Epithelial cell of proximal tubule (primary cell): ENCODE results near the gene OSBPL10. TPM values are rescaled to one million over a fixed set of nuclear protein-coding genes. Genes with fewer than 3 reads are reported as not detected.

Experiments
- DNase-seq: peaks from one replicate; pipeline ENCODE4 v3.0.0-alpha.2; 2011; ENCODE audit warnings: low read depth
- H3K4me3 ChIP-seq: 2 replicates; pipeline ENCODE4 v1.5.1; 2011; ENCODE audit warnings: low read depth, mild to moderate bottlenecking, low read length
- total RNA-seq: library from RNA; depleted of rRNA; stranded (reverse); fragments of >200 nt; gene quantifications from 2 replicates; pipeline ENCODE4 v1.2.3, GENCODE V29; 2015
- TF ChIP-seq, protein P1 (sequence below): conservative IDR thresholded peaks from 2 replicates; pipeline ENCODE4 v1.5.1; 2012; ENCODE audit warnings: low read depth, mild to moderate bottlenecking, low read length

Gene OSBPL10
- total RNA-seq, 1 donor from 2014 or later, result 17.5 TPM

DNA sequence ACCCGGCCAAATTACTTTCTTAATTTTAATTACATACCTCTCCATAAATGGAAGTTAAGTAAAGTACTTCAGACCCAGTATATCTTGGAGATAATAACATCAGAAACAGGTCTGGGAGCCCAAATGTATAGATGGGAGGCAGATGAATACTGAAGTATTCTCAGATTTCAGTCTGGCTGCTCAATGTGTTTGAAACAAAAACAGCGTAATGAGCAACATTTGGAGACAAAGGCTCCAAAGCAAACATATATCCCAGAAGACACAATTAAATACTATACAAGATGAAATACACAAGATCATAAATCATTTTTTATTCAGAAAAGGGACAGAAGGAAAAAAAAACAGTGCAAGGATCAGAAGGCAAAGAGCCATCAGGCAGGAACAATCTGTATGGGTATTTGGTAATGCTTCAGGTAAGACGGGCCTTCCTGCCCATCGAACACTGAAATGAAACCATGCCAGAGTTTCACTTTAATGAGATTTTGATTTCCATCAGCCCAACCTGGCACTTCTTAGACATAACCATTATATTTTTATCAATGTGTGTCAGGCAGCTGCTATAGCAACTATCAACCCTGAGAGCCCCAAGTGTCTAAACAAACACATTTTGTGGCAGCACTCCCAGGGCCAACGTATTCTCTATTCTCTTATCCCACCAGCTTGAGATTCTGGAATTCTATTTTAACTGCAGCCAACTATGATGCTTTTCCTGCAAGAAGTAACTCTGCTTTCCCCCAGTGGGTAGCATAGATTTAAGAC lies 237.6 kb downstream of the OSBPL10 start:
- TF ChIP-seq, protein P1, sequence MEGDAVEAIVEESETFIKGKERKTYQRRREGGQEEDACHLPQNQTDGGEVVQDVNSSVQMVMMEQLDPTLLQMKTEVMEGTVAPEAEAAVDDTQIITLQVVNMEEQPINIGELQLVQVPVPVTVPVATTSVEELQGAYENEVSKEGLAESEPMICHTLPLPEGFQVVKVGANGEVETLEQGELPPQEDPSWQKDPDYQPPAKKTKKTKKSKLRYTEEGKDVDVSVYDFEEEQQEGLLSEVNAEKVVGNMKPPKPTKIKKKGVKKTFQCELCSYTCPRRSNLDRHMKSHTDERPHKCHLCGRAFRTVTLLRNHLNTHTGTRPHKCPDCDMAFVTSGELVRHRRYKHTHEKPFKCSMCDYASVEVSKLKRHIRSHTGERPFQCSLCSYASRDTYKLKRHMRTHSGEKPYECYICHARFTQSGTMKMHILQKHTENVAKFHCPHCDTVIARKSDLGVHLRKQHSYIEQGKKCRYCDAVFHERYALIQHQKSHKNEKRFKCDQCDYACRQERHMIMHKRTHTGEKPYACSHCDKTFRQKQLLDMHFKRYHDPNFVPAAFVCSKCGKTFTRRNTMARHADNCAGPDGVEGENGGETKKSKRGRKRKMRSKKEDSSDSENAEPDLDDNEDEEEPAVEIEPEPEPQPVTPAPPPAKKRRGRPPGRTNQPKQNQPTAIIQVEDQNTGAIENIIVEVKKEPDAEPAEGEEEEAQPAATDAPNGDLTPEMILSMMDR, result no peak
- DNase-seq, result no peak
- no peak overlapping the region for H3K4me3 ChIP-seq

DNA sequence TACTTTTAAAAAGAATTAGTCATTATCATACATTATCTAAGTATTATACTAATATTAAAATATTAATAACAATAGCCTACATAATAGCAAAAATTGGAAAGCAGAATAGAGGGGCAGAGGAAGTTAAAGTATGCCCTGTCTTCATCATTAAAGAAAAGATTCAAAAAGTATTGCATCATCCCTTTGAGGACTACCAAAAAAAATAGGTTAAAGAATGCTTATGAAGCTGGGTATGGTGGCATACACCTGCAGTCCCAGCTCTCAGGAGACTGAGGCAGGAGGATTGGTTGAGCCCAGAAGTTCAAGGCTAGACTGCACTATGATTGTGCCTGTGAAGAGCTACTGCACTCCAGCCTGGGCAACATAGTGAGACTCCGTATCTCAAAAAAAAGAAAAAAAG lies 240.7 kb downstream of the OSBPL10 start:
- DNase-seq, result no peak
- TF ChIP-seq, protein P1, result no peak
- no peak overlapping the region for H3K4me3 ChIP-seq

DNA sequence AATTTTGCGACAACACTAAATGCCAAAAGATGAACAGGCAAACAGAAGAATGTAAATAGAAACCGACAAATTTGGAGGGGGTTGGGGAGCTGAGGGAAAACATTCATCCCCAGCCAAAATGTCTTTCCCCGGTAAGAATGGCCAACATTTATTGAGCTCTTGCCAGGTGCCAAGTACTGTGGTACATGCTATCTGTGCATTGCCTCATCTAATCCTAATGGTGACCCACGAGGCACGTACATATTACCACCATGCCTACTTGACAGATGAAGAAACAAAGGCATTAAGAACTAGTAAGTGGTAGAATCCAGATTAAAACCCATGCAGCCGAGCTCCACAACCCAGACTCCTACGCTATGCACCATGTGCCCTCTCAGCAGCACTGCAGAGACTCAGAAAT lies 242.7 kb downstream of the OSBPL10 start:
- DNase-seq, result no peak
- no peak overlapping the region for H3K4me3 ChIP-seq
- TF ChIP-seq, protein P1, result no peak

DNA sequence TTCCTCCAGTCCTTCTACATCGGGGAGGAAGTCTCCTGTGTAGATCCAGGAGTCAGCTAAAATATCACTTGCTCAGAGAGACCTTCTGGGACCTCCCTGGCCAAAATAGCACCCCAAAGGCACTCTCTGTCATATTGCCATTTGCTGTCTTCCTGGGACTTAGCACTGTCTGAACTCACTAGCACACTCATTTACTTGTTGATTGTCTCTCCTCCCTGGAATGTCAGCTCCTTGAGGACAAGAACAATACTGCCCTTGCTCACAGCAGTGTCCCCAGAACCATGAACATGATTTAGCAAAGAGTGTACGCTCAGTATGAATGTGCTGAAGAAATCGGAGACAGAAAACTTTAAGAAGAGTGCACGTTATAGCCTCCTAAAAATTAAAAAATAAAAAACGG lies 245.4 kb downstream of the OSBPL10 start:
- no peak for DNase-seq
- TF ChIP-seq, protein P1, result no peak
- no peak overlapping the region for H3K4me3 ChIP-seq

DNA sequence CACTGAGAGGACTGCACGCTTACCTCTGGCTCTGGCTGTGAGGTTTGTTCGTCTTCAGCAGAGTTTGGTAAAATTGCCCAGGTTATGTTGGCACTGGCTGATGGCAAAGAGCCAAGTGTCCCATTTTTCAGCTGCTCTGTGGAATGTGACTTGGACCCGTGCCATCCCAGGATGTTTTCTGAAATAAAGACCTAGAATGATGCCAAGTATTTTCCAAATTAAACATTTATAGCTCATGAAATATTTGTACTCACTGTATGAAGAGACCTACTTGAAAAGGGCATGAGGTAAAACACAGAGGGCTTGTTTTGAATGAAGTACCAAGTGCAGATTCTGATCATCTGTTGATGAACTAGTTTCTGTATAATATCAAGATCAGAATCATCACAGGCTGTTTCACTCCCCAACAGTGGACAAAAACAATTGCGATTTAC lies 247.8 kb downstream of the OSBPL10 start:
- DNase-seq, result no peak
- H3K4me3 ChIP-seq, result no peak overlapping the region
- TF ChIP-seq, protein P1, result no peak

DNA sequence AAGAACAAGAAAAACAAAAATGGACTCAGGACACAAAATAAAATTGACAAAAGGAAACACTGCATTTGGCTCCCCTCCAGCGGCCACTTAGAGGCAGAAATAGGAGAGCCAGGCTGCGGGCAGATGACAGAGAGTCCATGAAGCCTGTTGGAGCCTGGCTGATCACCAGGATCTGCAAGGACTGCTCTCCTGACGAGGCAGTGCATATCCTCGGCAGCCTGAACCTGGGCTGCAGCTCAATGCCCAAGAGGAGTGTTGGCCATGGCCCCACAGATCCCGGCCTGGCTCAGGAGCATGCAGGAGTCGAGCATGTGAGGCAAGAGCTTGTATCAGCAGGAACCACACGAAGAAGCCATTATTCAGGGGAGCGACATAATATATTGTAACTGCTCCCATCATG lies 248.5 kb downstream of the OSBPL10 start:
- no peak for DNase-seq
- TF ChIP-seq, protein P1, result no peak
- H3K4me3 ChIP-seq, result no peak overlapping the region

DNA sequence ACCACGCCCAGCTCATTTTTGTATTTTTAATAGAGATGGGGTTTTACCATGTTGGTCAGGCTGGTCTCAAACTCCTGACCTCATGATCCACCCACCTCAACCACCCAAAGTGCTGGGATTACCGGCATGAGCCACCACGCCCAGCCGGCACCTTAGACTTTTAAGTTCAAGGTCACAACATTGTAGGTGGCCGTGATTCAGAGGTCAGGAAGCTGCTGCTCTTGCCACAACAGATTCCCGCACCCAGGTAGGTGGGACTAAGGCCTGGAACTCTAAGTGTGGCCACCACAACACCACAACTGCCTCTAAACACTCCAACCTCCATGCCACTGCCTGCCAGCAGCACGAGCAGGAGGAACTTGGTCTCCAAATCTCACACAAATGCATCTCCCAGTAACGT lies 251.5 kb downstream of the OSBPL10 start:
- TF ChIP-seq, protein P1, result no peak
- H3K4me3 ChIP-seq, result no peak overlapping the region
- DNase-seq, result no peak
